ENCODE results near the gene ABTB2.

The ABTB2 gene

GRCh38 chr11:34126959-34127848, 230.6 kb downstream of the ABTB2 start:
- H3K4me3 ChIP-seq (ENCODE audit: low read length): no peak overlapping the region
- DNase-seq (ENCODE audit: low read depth, low spot score): no peak

- no peak for DNase-seq (ENCODE audit: low read depth, low spot score)
- H3K4me3 ChIP-seq (ENCODE audit: low read length): no peak overlapping the region
Measured at GRCh38 chr11:34124885-34125668, 232.7 kb downstream of the ABTB2 start.

GRCh38 chr11:34120651-34121050, 237.2 kb downstream of the ABTB2 start:
- no peak overlapping the region for H3K4me3 ChIP-seq (ENCODE audit: low read length)
- DNase-seq (ENCODE audit: low read depth, low spot score): no peak

- DNase-seq (ENCODE audit: low read depth, low spot score): no peak
- H3K4me3 ChIP-seq (ENCODE audit: low read length): no peak overlapping the region
Measured at GRCh38 chr11:34114471-34114870, 243.3 kb downstream of the ABTB2 start.

- DNase-seq (ENCODE audit: low read depth, low spot score): no peak
- H3K4me3 ChIP-seq (ENCODE audit: low read length): no peak overlapping the region
Measured at GRCh38 chr11:34114014-34114413, 243.8 kb downstream of the ABTB2 start.

GRCh38 chr11:34111722-34112270, 246.0 kb downstream of the ABTB2 start:
- no peak for DNase-seq (ENCODE audit: low read depth, low spot score)
- H3K4me3 ChIP-seq (ENCODE audit: low read length): no peak overlapping the region

GRCh38 chr11:34105957-34106504, 251.8 kb downstream of the ABTB2 start:
- peak overlapping the region; percentile 95 for H3K4me3 ChIP-seq (ENCODE audit: low read length)
- DNase-seq (ENCODE audit: low read depth, low spot score): no peak

- peak within 1 kb of the TSS; percentile 95 for H3K4me3 ChIP-seq (ENCODE audit: low read length)
- DNase-seq (ENCODE audit: low read depth, low spot score): peak; percentile 99
Measured at GRCh38 chr11:34105079-34105956, 252.5 kb downstream of the ABTB2 start, which contains the start of gene NAT10. NAT10 (plus strand) TSS chr11:34105629; CDS start chr11:34108226, 2,597 bp downstream.

GRCh38 chr11:34104680-34105078, 253.1 kb downstream of the ABTB2 start:
- H3K4me3 ChIP-seq (ENCODE audit: low read length): peak overlapping the region; percentile 95
- DNase-seq (ENCODE audit: low read depth, low spot score): no peak

All from Jurkat, Clone E6-1 (cell line).